Upper lobe of right lung (tissue), 1 donor: Measurements from ENCODE around the gene CGB7. TPM values are rescaled to one million over a fixed set of nuclear protein-coding genes. Genes with fewer than 3 reads are reported as not detected.
"Not testable (repeated sequence)": the region's sequence is repeated elsewhere in the genome, so short reads cannot be mapped to it uniquely, and the experiment has no call there.

Experiments used
- ATAC-seq: fragments of 200-7000 bp; cut with Tn5 transposase; one replicate; pipeline ENCODE4 v1.9.1; 2020; ENCODE audit warnings: mild to moderate bottlenecking, moderate library complexity
- DNase-seq: peaks from one replicate; pipeline ENCODE4 v3.0.0-alpha.2; 2020
- H3K27ac ChIP-seq: fragments of 200-600 bp; one replicate; pipeline ENCODE4 v1.8.0; 2022
- H3K27me3 ChIP-seq: fragments of 200-600 bp; one replicate; pipeline ENCODE4 v1.8.0; 2022; ENCODE audit warnings: mild to moderate bottlenecking
- H3K36me3 ChIP-seq: fragments of 200-600 bp; one replicate; pipeline ENCODE4 v1.8.0; 2022
- H3K4me1 ChIP-seq: fragments of 200-600 bp; one replicate; pipeline ENCODE4 v1.8.0; 2022
- H3K4me3 ChIP-seq: fragments of 200-600 bp; one replicate; pipeline ENCODE4 v1.8.0; 2022; ENCODE audit warnings: mild to moderate bottlenecking
- H3K9me3 ChIP-seq: fragments of 200-600 bp; one replicate; pipeline ENCODE4 v1.8.0; 2022
- intact Hi-C: fragments of 100-400 bp; cut with DNase I; formaldehyde crosslinking; loops from one replicate; pipeline ENCODE4 v1.11.0; 2022
- total RNA-seq: library from RNA; stranded (reverse); fragmentation: NEBNext Ultra II Directional; extraction: Animal tissue kit (Norgen Biotek cat#: 25700); gene quantifications from one replicate; pipeline ENCODE4 v1.2.1, GENCODE V29; 2021
- TF ChIP-seq, protein P1 (sequence below): fragments of 200-600 bp; IDR thresholded peaks from one replicate; pipeline ENCODE4 v1.8.0; 2022; ENCODE audit warnings: antibody characterized with exemption
- donor health status: DM: no; HTN: yes; CAD: no; lungs with severe emphysema.

The CGB7 gene
- total RNA-seq, 1 donor from 2014 or later = 0.43 TPM

DNA sequence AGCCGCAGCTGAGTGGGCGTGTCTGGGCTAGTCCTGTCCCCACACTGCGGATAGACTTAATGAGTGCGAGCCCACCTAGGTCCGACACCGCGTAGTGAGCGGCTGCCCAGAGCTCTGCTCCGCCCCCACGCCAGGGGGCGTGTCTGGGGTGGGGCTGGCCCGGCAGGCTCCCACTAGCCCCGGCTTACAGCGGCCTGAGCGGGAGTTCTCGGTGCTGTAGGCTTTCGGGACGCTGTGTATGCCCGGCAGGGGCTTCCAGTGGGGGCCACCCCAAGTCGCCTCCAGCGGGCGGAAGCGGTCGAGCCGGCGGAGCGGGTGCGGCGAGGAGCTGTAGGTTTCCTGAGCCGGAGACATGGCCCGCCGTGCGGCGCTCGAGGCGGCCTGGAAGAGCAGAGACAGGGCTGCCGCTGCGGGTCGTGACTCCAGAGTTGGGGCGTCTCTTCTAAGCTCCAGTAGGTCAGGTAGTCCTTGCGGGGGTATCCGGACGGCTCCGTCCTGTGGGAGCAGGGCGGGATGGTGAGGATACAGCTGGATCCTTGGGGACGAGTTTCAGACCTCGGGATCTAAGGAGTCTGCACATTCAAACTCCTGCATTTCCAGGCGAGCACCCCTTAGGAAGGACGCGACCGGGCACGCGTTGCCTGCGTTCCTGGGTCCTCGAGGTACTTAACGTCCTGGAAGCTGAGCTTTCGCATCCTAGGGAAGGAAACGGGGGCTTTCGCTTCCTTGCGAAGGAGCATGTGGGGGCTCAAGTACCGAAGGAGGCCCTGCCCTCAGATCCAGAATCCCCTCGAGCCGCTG lies 1.2 kb downstream of the CGB7 start:
- peak; percentile 88 for ATAC-seq
- H3K4me1 ChIP-seq = peaks cover 19% of the 10 kb centered on the region
- H3K36me3 ChIP-seq = no peaks in the 10 kb centered on the region
- no peaks in the 10 kb centered on the region for H3K9me3 ChIP-seq
- peak; percentile 82 for DNase-seq
- H3K4me3 ChIP-seq = peak overlapping the region; percentile 63
- peaks cover 19% of the 10 kb centered on the region for H3K27me3 ChIP-seq
- TF ChIP-seq, protein P1, sequence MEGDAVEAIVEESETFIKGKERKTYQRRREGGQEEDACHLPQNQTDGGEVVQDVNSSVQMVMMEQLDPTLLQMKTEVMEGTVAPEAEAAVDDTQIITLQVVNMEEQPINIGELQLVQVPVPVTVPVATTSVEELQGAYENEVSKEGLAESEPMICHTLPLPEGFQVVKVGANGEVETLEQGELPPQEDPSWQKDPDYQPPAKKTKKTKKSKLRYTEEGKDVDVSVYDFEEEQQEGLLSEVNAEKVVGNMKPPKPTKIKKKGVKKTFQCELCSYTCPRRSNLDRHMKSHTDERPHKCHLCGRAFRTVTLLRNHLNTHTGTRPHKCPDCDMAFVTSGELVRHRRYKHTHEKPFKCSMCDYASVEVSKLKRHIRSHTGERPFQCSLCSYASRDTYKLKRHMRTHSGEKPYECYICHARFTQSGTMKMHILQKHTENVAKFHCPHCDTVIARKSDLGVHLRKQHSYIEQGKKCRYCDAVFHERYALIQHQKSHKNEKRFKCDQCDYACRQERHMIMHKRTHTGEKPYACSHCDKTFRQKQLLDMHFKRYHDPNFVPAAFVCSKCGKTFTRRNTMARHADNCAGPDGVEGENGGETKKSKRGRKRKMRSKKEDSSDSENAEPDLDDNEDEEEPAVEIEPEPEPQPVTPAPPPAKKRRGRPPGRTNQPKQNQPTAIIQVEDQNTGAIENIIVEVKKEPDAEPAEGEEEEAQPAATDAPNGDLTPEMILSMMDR = peak; percentile 37
- intact Hi-C loops = no loop called here
- no peak overlapping the region for H3K27ac ChIP-seq

DNA sequence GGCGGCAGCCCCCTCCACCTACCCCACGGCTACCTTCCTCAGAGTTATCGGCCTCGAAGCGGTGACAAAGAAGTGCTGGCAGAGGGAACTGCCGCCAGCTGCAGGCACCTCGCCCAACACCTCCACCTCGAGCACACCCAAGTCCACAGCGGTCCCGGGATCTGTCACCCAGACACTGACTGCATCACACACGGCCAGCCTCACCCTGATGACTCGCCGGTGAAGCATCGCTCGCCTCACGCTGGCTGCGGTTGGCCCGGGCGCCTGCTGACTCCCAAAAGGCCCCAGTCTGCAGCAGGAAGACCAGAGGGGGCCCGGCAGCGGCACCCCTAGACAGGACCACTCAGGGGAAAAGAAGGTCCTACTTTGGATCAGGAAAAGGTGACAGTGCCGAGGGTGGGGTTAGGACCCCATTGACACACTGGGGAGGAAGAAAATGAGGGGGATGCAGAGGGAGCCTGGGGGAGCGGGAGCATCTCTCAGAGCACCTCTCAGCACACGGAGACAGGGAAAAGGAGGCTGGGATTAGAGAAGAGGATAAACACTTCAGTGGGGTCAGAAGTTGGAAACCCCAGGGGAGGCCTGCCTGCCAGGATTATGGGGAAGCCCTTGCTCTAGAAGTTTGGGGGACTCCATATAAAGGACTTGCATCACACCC lies 7.0 kb downstream of the CGB7 start:
- H3K9me3 ChIP-seq, H3K27me3 ChIP-seq, DNase-seq, H3K27ac ChIP-seq, ATAC-seq, H3K4me1 ChIP-seq, intact Hi-C loops, H3K36me3 ChIP-seq, H3K4me3 ChIP-seq: not testable (repeated sequence)

DNA sequence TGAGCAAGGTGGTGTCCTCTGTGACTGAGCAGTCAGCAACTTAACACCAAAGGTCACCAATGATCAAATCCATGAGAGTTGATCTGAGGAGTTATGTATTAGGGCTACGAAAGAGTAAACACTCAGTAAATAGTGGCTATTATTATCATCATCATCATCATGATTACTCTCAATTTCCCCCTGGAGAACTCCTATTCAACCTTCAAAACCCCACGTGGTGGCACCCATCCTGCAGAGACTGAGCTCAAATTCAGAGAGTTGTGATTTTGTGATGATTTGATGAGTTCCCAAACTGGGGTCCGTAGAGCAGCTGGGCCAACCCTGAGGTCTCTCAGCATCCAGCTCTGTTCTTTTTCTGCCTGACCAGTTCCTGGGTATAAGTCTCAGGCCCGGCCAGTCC lies 7.7 kb downstream of the CGB7 start:
- H3K9me3 ChIP-seq, DNase-seq, H3K4me1 ChIP-seq, intact Hi-C loops, ATAC-seq, H3K27me3 ChIP-seq, H3K4me3 ChIP-seq, H3K36me3 ChIP-seq, H3K27ac ChIP-seq: not testable (repeated sequence)

DNA sequence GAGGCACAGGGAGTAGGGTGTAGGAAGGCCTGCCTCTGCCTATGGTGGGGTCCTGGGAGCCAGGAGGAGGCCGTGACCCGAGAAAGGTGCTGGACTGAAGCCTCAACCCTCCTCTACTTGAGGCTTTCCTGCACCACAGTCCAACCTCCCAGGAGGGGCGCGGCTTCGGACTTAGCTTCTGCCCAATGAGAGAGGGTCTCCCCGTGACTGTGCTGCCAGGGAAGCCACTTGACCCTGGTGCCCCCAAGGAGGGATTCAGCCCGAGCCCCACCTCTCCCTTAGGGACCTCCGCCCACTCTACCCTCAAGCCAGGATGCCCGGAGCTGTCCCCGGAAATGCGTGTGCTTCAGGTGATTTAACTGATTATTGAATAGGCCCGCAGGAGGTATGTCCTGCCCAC lies 8.5 kb downstream of the CGB7 start, which contains the start of gene CGB8:
TSS of gene CGB8 (minus strand) at position 101 of the 400 bp plus-strand sequence. CDS start 372 bp downstream, outside the sequence.
- intact Hi-C loops, H3K36me3 ChIP-seq, H3K4me1 ChIP-seq, H3K9me3 ChIP-seq, DNase-seq, H3K4me3 ChIP-seq, H3K27me3 ChIP-seq, ATAC-seq, H3K27ac ChIP-seq: not testable (repeated sequence)

DNA sequence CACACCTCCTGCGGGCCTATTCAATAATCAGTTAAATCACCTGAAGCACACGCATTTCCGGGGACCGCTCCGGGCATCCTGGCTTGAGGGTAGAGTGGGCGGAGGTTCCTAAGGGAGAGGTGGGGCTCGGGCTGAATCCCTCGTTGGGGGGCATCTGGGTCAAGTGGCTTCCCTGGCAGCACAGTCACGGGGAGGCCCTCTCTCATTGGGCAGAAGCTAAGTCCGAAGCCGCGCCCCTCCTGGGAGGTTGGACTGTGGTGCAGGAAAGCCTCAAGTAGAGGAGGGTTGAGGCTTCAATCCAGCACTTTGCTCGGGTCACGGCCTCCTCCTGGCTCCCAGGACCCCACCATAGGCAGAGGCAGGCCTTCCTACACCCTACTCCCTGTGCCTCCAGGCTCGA lies 14.0 kb downstream of the CGB7 start, which contains the start of gene CGB5:
TSS of gene CGB5 (plus strand) at position 301 of the 400 bp plus-strand sequence. CDS start 362 bp downstream, outside the sequence.
- DNase-seq, H3K9me3 ChIP-seq, intact Hi-C loops, H3K27ac ChIP-seq, H3K4me1 ChIP-seq, ATAC-seq, H3K36me3 ChIP-seq, H3K4me3 ChIP-seq, H3K27me3 ChIP-seq: not testable (repeated sequence)

DNA sequence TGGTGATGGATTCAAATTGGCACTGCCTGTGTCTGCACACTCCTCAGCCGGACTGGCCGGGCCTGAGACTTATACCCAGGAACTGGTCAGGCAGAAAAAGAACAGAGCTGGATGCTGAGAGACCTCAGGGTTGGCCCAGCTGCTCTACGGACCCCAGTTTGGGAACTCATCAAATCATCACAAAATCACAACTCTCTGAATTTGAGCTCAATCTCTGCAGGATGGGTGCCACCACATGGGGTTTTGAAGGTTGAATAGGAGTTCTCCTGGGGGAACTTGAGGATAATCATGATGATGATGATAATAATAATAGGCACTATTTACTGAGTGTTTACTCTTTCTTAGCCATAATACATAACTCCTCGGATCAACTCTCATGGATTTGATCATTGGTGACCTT lies 14.9 kb downstream of the CGB7 start:
- intact Hi-C loops, H3K4me1 ChIP-seq, DNase-seq, H3K9me3 ChIP-seq, H3K27me3 ChIP-seq, H3K4me3 ChIP-seq, H3K27ac ChIP-seq, ATAC-seq, H3K36me3 ChIP-seq: not testable (repeated sequence)

DNA sequence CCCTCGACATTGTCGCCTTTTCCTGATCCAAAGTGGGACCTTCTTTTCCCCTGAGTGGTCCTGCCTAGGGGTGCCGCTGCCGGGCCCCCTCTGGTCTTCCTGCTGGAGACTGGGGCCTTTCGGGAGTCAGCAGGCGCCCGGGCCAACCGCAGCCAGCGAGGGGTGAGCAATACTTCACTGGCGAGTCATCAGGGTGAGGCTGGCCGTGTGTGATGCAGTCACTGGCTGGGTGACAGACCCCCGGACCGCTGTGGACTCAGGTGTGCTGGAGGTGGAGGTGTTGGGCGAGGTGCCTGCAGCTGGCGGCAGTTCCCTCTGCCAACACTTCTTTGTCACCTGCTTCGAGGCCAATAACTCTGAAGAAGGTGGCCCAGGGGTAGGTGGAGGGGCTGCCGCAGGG lies 15.4 kb downstream of the CGB7 start:
- no peaks in the 10 kb centered on the region for H3K4me1 ChIP-seq
- intact Hi-C loops = no loop called here
- no peak overlapping the region for H3K27ac ChIP-seq
- H3K36me3 ChIP-seq = no peaks in the 10 kb centered on the region
- DNase-seq (no peak), ATAC-seq (no peak)
- TF ChIP-seq, protein P1 = no peak
- no peak overlapping the region for H3K4me3 ChIP-seq
- no peaks in the 10 kb centered on the region for H3K27me3 ChIP-seq
- no peaks in the 10 kb centered on the region for H3K9me3 ChIP-seq

DNA sequence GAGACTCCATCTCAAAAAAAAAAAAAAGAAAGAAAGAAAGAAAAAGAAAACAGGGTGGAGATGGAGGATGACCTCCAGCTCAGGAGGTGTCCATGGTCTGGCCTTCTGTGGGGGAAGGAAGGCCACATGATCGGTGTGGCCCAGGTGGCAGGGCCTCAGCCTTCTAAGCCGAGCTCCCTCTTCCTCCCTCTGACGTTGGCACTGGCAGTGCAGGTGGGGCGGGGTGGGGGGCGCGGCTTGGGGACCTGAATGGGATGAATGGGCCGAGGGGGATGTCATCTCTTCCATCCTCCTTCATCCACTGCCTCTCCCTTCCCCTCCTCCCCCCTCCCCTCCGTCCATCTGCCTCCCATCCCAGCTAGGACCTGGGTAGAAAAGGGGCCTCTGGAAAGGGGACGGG lies 17.8 kb downstream of the CGB7 start:
- H3K9me3 ChIP-seq, H3K4me3 ChIP-seq, H3K27ac ChIP-seq, H3K36me3 ChIP-seq, ATAC-seq, DNase-seq, H3K27me3 ChIP-seq, intact Hi-C loops, H3K4me1 ChIP-seq: not testable (repeated sequence)

DNA sequence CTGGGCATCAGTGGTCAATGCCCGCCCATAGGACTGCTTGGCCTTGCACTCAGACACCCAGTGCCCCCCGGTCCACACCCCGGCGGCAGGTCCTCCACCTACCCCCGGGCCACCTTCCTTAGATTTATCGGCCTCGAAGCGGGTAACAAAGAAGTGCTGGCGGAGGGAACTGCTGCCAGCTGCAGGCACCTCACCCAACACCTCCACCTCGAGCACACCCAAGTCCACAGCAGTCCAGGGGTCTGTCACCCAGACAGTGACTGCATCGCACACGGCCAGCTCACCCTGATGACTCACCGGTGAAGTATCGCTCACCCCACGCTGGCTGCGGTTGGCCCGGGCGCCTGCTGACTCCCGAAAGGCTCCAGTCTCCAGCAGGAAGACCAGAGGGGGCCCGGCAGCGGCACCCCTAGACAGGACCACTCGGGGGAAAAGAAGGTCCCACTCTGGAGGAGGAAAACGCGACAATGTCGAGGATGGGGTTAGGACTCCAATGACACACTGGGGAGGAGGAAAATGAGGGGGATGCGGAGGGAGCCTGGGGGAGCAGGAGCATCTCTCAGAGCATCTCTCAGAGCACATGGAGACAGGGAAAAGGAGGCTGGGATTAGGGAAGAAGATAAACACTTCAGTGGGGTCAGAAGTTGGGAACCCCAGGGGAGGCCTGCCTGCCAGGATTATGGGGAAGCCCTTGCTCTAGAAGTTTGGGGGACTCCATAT lies 18.8 kb downstream of the CGB7 start:
- H3K27ac ChIP-seq, H3K4me1 ChIP-seq, ATAC-seq, H3K4me3 ChIP-seq, intact Hi-C loops, H3K27me3 ChIP-seq, DNase-seq, H3K36me3 ChIP-seq, H3K9me3 ChIP-seq: not testable (repeated sequence)

DNA sequence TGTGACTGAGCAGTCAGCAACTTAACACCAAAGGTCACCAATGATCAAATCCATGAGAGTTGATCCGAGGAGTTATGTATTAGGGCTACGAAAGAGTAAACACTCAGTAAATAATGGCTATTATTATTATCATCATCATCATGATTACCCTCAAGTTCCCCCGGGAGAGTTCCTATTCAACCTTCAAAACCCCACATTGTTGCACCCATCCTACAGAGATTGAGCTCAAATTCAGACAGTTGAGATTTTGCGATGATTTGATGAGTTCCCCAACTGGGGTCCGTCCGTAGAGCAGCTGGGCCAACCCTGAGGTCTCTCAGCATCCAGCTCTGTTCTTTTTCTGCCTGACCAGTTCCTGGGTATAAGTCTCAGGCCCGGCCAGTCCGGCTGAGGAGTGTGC lies 19.4 kb downstream of the CGB7 start:
- ATAC-seq, DNase-seq, H3K9me3 ChIP-seq, intact Hi-C loops, H3K4me1 ChIP-seq, H3K4me3 ChIP-seq, H3K36me3 ChIP-seq, H3K27ac ChIP-seq, H3K27me3 ChIP-seq: not testable (repeated sequence)
